ENCODE data around the gene TRIAP1.
A peak's percentile ranks its signal among the peaks of the same experiment; 100 is the strongest.

Gene TRIAP1

GRCh38 chr12:120466560-120467315, 20.6 kb upstream of the TRIAP1 start:
- TF ChIP-seq CTCF (IDR thresholded peaks at IDR 0.05; ENCODE audit: insufficient read depth, low read length, poor library complexity, severe bottlenecking), result peak; percentile 69
- no peak overlapping the region for H3K4me3 ChIP-seq (replicated peaks; ENCODE audit: low read depth, low read length)
- H3K27me3 ChIP-seq (replicated peaks; ENCODE audit: control insufficient read depth, insufficient read depth, low read length), result no peaks in the 10 kb centered on the region
- no peak for DNase-seq (ENCODE audit: extremely low read depth, insufficient read length)
- peaks cover 19% of the 10 kb centered on the region for H3K36me3 ChIP-seq (ENCODE audit: control insufficient read depth, insufficient read depth, low read length)

GRCh38 chr12:120465756-120466155, 19.6 kb upstream of the TRIAP1 start:
- DNase-seq (ENCODE audit: extremely low read depth, insufficient read length), result no peak
- peaks cover 25% of the 10 kb centered on the region for H3K36me3 ChIP-seq (ENCODE audit: control insufficient read depth, insufficient read depth, low read length)
- no peak overlapping the region for H3K4me3 ChIP-seq (replicated peaks; ENCODE audit: low read depth, low read length)
- TF ChIP-seq CTCF (IDR thresholded peaks at IDR 0.05; ENCODE audit: insufficient read depth, low read length, poor library complexity, severe bottlenecking), result no peak
- H3K27me3 ChIP-seq (replicated peaks; ENCODE audit: control insufficient read depth, insufficient read depth, low read length), result no peaks in the 10 kb centered on the region

- no peak overlapping the region for H3K4me3 ChIP-seq (replicated peaks; ENCODE audit: low read depth, low read length)
- peaks cover 28% of the 10 kb centered on the region for H3K36me3 ChIP-seq (ENCODE audit: control insufficient read depth, insufficient read depth, low read length)
- no peaks in the 10 kb centered on the region for H3K27me3 ChIP-seq (replicated peaks; ENCODE audit: control insufficient read depth, insufficient read depth, low read length)
- no peak for DNase-seq (ENCODE audit: extremely low read depth, insufficient read length)
- TF ChIP-seq CTCF (IDR thresholded peaks at IDR 0.05; ENCODE audit: insufficient read depth, low read length, poor library complexity, severe bottlenecking), result no peak
Measured at GRCh38 chr12:120463712-120464111, 17.5 kb upstream of the TRIAP1 start.

- Histone ChIP-seq H3K27me3 (replicated peaks; ENCODE audit: control insufficient read depth, insufficient read depth, low read length) (no peaks in the 10 kb centered on the region), H3K4me3 (replicated peaks; ENCODE audit: low read depth, low read length) (no peak overlapping the region), H3K36me3 (ENCODE audit: control insufficient read depth, insufficient read depth, low read length) (peaks cover 34% of the 10 kb centered on the region)
- DNase-seq (ENCODE audit: extremely low read depth, insufficient read length), result no peak
- TF ChIP-seq CTCF (IDR thresholded peaks at IDR 0.05; ENCODE audit: insufficient read depth, low read length, poor library complexity, severe bottlenecking), result no peak
Measured at GRCh38 chr12:120462099-120462640, 16.0 kb upstream of the TRIAP1 start.

- no peak for DNase-seq (ENCODE audit: extremely low read depth, insufficient read length)
- no peak overlapping the region for H3K4me3 ChIP-seq (replicated peaks; ENCODE audit: low read depth, low read length)
- H3K36me3 ChIP-seq (ENCODE audit: control insufficient read depth, insufficient read depth, low read length), result peaks cover 30% of the 10 kb centered on the region
- no peaks in the 10 kb centered on the region for H3K27me3 ChIP-seq (replicated peaks; ENCODE audit: control insufficient read depth, insufficient read depth, low read length)
- TF ChIP-seq CTCF (IDR thresholded peaks at IDR 0.05; ENCODE audit: insufficient read depth, low read length, poor library complexity, severe bottlenecking), result no peak
Measured at GRCh38 chr12:120460157-120460556, 14.0 kb upstream of the TRIAP1 start.

Measured in GM06990 (cell line).